Measurements from ENCODE around the gene PRR5. TPM values are rescaled to one million over a fixed set of nuclear protein-coding genes. Genes with fewer than 3 reads are reported as not detected.

PRR5 gene
- total and polyA plus RNA-seq, 4 donors: 11.5 to 49.1 (median 19.3) TPM

DNA sequence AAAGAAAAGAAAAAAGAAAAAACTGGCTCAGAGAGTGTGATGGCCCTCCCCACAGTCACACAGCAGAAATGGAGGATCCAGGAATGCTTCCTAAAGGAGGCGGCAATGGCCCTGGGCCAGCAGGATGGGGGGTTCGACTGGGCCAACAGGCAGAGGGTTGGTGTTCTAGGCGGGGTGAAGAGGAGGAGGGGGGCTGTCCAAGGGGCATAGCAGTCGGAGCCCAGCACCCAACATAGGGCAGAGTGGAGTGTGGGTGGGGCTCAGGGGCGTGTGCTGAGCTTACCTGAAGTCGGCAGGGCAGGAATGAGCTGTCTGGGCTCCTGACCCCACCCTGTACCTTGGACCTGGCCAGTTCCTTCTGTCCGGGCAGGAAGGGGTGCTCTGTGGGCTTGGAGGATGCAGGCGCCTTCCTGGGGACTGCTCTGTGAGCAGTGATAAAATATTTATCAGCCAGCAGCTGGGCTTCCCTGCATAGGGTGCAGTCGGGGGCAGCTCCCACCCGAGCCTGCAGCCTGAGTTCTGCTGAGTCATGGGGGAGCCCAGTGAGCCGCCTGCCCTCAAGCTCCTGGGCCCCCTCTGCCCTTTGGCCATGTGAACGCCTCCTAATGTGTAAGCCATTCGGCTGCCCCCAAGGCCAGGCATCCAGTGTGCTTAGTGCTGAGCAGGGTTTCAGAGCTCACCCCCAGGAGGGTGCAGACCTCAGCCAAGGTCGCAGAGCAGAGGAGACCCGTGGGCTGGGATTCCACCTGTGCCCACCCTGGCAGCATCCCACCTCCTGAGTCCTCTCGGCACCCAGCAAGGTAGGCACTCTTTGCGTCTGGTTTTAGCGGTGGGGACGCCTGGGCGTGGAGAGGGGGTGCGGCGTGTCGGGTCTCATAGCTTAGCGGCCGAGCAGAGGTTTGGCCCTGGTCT lies 25.3 kb upstream of the PRR5 start:
- Histone ChIP-seq H3K9ac (ENCODE audit: low read depth in 1 of 2, low read length in 2 of 2) (no peak overlapping the region), H3K4me3 (ENCODE audit: low read depth in 1 of 3, low read length in 3 of 3) (peak overlapping the region in 2 of 3 donors; percentile 13 to 28), H3K27me3 (ENCODE audit: control insufficient read depth in 4 of 4, insufficient read depth in 4 of 4, low read length in 3 of 4) (peaks cover 0 to 2% (median 0%) of the 10 kb centered on the region in 4 donors), H3K9me3 (ENCODE audit: control insufficient read depth in 4 of 4, low read length in 3 of 4) (no peaks in the 10 kb centered on the region), H3K27ac (ENCODE audit: low read depth in 1 of 2, low read length in 2 of 2) (peak overlapping the region in 1 of 2 donors; percentile 45), H3K4me1 (ENCODE audit: control insufficient read depth in 4 of 4, insufficient read depth in 4 of 4, low read length in 3 of 4) (peaks cover 0 to 13% (median 5%) of the 10 kb centered on the region in 4 donors), H3K36me3 (ENCODE audit: control insufficient read depth in 4 of 4, insufficient read depth in 3 of 4, low read depth in 1 of 4, low read length in 3 of 4) (no peaks in the 10 kb centered on the region)
- 14% methylated on average over 25 of the region's 25 CpGs for WGBS
- peak; percentile 89 for DNase-seq (ENCODE audit: low spot score)
- TF ChIP-seq RXRA (IDR thresholded peaks at IDR 0.05) (no peak), NR2F2 (IDR thresholded peaks at IDR 0.05) (peak; percentile 84), TAF1 (conservative IDR thresholded peaks at IDR 0.05) (no peak), FOXA2 (IDR thresholded peaks at IDR 0.05) (no peak)

DNA sequence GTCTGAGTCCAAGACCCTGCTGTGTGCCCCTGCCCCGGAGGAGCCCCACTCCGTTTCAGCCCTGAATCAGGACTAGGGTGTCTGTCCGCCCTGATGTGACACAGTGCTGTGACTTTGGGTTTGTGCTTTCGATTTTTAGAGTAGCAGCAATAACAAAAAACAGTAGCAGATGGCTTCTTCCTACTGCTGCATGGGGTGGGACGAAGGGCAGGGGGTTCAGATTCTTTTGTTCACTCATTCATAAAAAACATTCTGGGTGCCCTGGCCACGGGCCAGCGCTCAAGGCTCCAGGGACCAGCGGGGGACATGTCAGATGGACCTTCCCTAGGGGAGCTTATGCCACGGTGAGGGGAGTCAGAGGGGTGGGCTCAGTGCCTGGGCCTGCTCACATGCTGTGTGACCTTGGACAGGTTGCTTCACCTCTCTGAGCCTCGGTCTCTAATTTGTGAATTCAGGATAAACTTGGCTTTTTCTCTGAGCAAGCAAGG lies 24.6 kb upstream of the PRR5 start:
- H3K36me3 ChIP-seq (ENCODE audit: control insufficient read depth in 4 of 4, insufficient read depth in 3 of 4, low read depth in 1 of 4, low read length in 3 of 4): no peaks in the 10 kb centered on the region
- H3K27ac ChIP-seq (ENCODE audit: low read depth in 1 of 2, low read length in 2 of 2): peak overlapping the region in 1 of 2 donors; percentile 45
- peaks cover 0 to 13% (median 5%) of the 10 kb centered on the region in 4 donors for H3K4me1 ChIP-seq (ENCODE audit: control insufficient read depth in 4 of 4, insufficient read depth in 4 of 4, low read length in 3 of 4)
- 14% methylated on average over 10 of the region's 10 CpGs for WGBS
- no peak overlapping the region for H3K9ac ChIP-seq (ENCODE audit: low read depth in 1 of 2, low read length in 2 of 2)
- TF ChIP-seq EGR1 (IDR thresholded peaks at IDR 0.05; ENCODE audit: low read depth in 2 of 2) (no peak), TAF1 (conservative IDR thresholded peaks at IDR 0.05) (no peak), FOXA2 (IDR thresholded peaks at IDR 0.05) (no peak), GABPA (IDR thresholded peaks at IDR 0.05 in 1 of 2, conservative IDR thresholded peaks at IDR 0.05 in 1 of 2) (no peak), FOXA1 (IDR thresholded peaks at IDR 0.05) (no peak), RAD21 (IDR thresholded peaks at IDR 0.05) (no peak), NR2F2 (IDR thresholded peaks at IDR 0.05) (no peak), SP1 (IDR thresholded peaks at IDR 0.05) (no peak), HNF4G (IDR thresholded peaks at IDR 0.05) (no peak), YY1 (IDR thresholded peaks at IDR 0.05) (no peak), JUND (IDR thresholded peaks at IDR 0.05) (no peak), RXRA (IDR thresholded peaks at IDR 0.05) (no peak), HNF4A (conservative IDR thresholded peaks at IDR 0.05) (no peak)
- TF ChIP-seq, protein P1, sequence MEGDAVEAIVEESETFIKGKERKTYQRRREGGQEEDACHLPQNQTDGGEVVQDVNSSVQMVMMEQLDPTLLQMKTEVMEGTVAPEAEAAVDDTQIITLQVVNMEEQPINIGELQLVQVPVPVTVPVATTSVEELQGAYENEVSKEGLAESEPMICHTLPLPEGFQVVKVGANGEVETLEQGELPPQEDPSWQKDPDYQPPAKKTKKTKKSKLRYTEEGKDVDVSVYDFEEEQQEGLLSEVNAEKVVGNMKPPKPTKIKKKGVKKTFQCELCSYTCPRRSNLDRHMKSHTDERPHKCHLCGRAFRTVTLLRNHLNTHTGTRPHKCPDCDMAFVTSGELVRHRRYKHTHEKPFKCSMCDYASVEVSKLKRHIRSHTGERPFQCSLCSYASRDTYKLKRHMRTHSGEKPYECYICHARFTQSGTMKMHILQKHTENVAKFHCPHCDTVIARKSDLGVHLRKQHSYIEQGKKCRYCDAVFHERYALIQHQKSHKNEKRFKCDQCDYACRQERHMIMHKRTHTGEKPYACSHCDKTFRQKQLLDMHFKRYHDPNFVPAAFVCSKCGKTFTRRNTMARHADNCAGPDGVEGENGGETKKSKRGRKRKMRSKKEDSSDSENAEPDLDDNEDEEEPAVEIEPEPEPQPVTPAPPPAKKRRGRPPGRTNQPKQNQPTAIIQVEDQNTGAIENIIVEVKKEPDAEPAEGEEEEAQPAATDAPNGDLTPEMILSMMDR (IDR thresholded peaks at IDR 0.05; ENCODE audit: low read depth, low read length, missing input control): no peak
- TF ChIP-seq, protein P2, sequence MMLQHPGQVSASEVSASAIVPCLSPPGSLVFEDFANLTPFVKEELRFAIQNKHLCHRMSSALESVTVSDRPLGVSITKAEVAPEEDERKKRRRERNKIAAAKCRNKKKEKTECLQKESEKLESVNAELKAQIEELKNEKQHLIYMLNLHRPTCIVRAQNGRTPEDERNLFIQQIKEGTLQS (IDR thresholded peaks at IDR 0.05): no peak
- TF ChIP-seq, protein P3, sequence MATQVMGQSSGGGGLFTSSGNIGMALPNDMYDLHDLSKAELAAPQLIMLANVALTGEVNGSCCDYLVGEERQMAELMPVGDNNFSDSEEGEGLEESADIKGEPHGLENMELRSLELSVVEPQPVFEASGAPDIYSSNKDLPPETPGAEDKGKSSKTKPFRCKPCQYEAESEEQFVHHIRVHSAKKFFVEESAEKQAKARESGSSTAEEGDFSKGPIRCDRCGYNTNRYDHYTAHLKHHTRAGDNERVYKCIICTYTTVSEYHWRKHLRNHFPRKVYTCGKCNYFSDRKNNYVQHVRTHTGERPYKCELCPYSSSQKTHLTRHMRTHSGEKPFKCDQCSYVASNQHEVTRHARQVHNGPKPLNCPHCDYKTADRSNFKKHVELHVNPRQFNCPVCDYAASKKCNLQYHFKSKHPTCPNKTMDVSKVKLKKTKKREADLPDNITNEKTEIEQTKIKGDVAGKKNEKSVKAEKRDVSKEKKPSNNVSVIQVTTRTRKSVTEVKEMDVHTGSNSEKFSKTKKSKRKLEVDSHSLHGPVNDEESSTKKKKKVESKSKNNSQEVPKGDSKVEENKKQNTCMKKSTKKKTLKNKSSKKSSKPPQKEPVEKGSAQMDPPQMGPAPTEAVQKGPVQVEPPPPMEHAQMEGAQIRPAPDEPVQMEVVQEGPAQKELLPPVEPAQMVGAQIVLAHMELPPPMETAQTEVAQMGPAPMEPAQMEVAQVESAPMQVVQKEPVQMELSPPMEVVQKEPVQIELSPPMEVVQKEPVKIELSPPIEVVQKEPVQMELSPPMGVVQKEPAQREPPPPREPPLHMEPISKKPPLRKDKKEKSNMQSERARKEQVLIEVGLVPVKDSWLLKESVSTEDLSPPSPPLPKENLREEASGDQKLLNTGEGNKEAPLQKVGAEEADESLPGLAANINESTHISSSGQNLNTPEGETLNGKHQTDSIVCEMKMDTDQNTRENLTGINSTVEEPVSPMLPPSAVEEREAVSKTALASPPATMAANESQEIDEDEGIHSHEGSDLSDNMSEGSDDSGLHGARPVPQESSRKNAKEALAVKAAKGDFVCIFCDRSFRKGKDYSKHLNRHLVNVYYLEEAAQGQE (IDR thresholded peaks at IDR 0.05): no peak
- TF ChIP-seq, protein P4, sequence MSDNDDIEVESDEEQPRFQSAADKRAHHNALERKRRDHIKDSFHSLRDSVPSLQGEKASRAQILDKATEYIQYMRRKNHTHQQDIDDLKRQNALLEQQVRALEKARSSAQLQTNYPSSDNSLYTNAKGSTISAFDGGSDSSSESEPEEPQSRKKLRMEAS (IDR thresholded peaks at IDR 0.05): no peak
- TF ChIP-seq, protein P5, sequence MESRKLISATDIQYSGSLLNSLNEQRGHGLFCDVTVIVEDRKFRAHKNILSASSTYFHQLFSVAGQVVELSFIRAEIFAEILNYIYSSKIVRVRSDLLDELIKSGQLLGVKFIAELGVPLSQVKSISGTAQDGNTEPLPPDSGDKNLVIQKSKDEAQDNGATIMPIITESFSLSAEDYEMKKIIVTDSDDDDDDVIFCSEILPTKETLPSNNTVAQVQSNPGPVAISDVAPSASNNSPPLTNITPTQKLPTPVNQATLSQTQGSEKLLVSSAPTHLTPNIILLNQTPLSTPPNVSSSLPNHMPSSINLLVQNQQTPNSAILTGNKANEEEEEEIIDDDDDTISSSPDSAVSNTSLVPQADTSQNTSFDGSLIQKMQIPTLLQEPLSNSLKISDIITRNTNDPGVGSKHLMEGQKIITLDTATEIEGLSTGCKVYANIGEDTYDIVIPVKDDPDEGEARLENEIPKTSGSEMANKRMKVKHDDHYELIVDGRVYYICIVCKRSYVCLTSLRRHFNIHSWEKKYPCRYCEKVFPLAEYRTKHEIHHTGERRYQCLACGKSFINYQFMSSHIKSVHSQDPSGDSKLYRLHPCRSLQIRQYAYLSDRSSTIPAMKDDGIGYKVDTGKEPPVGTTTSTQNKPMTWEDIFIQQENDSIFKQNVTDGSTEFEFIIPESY (IDR thresholded peaks at IDR 0.05): no peak
- peak overlapping the region in 2 of 3 donors; percentile 13 to 28 for H3K4me3 ChIP-seq (ENCODE audit: low read depth in 1 of 3, low read length in 3 of 3)
- peaks cover 0 to 2% (median 0%) of the 10 kb centered on the region in 4 donors for H3K27me3 ChIP-seq (ENCODE audit: control insufficient read depth in 4 of 4, insufficient read depth in 4 of 4, low read length in 3 of 4)
- no peak for DNase-seq (ENCODE audit: low spot score)
- no peaks in the 10 kb centered on the region for H3K9me3 ChIP-seq (ENCODE audit: control insufficient read depth in 4 of 4, low read length in 3 of 4)
